Suprapubic skin (tissue), 4 donors: Measurements from ENCODE around the gene MAN2B2. TPM values are rescaled to one million over a fixed set of nuclear protein-coding genes. Genes with fewer than 3 reads are reported as not detected.
"Not testable (repeated sequence)": the region's sequence is repeated elsewhere in the genome, so short reads cannot be mapped to it uniquely, and the experiment has no call there.

ENCODE experiments used
- DNase-seq, 2 donors: peaks; one replicate each; pipeline ENCODE4 v3.0.0-alpha.2; 2019; ENCODE audit warnings: low spot score in 2 of 2
- H3K27ac ChIP-seq: fragments of 200-600 bp; sonication (generic); one replicate; pipeline ENCODE4 v1.5.1; 2019
- H3K27me3 ChIP-seq: fragments of 200-600 bp; sonication (generic); one replicate; pipeline ENCODE4 v1.5.1; 2019
- H3K36me3 ChIP-seq: fragments of 200-600 bp; sonication (generic); one replicate; pipeline ENCODE4 v1.5.1; 2019
- H3K4me1 ChIP-seq: fragments of 200-600 bp; sonication (generic); one replicate; pipeline ENCODE4 v1.5.1; 2019
- H3K4me3 ChIP-seq: fragments of 200-600 bp; sonication (generic); one replicate; pipeline ENCODE4 v1.5.1; 2019; ENCODE audit warnings: mild to moderate bottlenecking
- H3K9me3 ChIP-seq: fragments of 200-600 bp; sonication (generic); one replicate; pipeline ENCODE4 v1.5.1; 2019
- EP300 ChIP-seq: sonication (generic); formaldehyde crosslinking; IDR thresholded peaks from one replicate; pipeline ENCODE4 v1.6.1; 2017; ENCODE audit warnings: antibody characterized with exemption
- POLR2A ChIP-seq, 2 donors: fragments of 450-650 bp; IDR thresholded peaks; one replicate each; pipeline ENCODE4 v1.6.1; 2017; ENCODE audit warnings: antibody characterized with exemption in 2 of 2, mild to moderate bottlenecking in 2 of 2, moderate library complexity in 2 of 2
- POLR2AphosphoS5 ChIP-seq, 3 donors: sonication (generic); formaldehyde crosslinking; IDR thresholded peaks; one replicate each; pipeline ENCODE4 v1.6.1; 2017; ENCODE audit warnings: antibody characterized with exemption in 3 of 3
- WGBS: methylation state at CpG from one replicate; pipeline ENCODE4 v1.1.5; 2018; 5-methylcytosine and 5-hydroxymethylcytosine counted together
- total RNA-seq, 4 donors: library from RNA; depleted of rRNA; stranded (reverse); fragments of >200 nt; gene quantifications; one replicate each; pipeline ENCODE4 v1.1.0, GENCODE V29; 2016
- TF ChIP-seq, protein P1 (sequence below), 2 donors: fragments of 200-600 bp in 1 of 2; fragments of 450-650 bp in 1 of 2; sonication (generic) in 1 of 2; IDR thresholded peaks; one replicate each; pipeline ENCODE4 v1.5.1; 2016 to 2019; ENCODE audit warnings: antibody characterized with exemption in 2 of 2, mild to moderate bottlenecking in 1 of 2, moderate library complexity in 1 of 2

Gene MAN2B2
- total RNA-seq, 4 donors from 2014 or later, result 19.6 to 27.9 (median 25.2) TPM

DNA sequence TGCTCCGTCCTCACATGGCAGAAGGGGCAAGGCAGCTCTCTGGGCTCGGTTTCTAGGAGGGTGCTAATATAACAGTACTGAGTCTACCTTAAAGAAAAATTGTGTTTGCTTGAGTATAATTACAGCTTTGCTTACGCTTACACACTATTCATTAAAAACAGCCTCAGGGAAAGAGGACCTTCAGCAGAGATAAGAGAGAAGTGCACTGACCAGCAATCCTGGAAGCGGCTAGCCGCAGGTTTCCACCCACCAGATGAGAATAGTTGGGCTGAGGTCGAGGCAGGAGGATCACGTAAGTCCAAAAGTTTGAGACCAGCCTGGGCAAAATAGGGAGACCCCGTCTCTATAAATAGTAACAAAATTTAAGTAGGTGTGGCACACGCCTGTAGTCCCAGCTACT lies 50.3 kb downstream of the MAN2B2 start:
- no peaks in the 10 kb centered on the region for H3K27me3 ChIP-seq
- H3K36me3 ChIP-seq, result peaks cover 9% of the 10 kb centered on the region
- no peak for TF ChIP-seq POLR2AphosphoS5 (IDR thresholded peaks at IDR 0.05)
- TF ChIP-seq EP300, result no peak
- TF ChIP-seq, protein P1, sequence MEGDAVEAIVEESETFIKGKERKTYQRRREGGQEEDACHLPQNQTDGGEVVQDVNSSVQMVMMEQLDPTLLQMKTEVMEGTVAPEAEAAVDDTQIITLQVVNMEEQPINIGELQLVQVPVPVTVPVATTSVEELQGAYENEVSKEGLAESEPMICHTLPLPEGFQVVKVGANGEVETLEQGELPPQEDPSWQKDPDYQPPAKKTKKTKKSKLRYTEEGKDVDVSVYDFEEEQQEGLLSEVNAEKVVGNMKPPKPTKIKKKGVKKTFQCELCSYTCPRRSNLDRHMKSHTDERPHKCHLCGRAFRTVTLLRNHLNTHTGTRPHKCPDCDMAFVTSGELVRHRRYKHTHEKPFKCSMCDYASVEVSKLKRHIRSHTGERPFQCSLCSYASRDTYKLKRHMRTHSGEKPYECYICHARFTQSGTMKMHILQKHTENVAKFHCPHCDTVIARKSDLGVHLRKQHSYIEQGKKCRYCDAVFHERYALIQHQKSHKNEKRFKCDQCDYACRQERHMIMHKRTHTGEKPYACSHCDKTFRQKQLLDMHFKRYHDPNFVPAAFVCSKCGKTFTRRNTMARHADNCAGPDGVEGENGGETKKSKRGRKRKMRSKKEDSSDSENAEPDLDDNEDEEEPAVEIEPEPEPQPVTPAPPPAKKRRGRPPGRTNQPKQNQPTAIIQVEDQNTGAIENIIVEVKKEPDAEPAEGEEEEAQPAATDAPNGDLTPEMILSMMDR (IDR thresholded peaks at IDR 0.05), result no peak
- no peak for TF ChIP-seq POLR2A (IDR thresholded peaks at IDR 0.05)
- no peaks in the 10 kb centered on the region for H3K4me1 ChIP-seq
- H3K4me3 ChIP-seq, result no peak overlapping the region
- no peaks in the 10 kb centered on the region for H3K9me3 ChIP-seq
- H3K27ac ChIP-seq, result no peak overlapping the region
- DNase-seq, result no peak
- 83% methylated on average over 9 of the region's 9 CpGs for WGBS

DNA sequence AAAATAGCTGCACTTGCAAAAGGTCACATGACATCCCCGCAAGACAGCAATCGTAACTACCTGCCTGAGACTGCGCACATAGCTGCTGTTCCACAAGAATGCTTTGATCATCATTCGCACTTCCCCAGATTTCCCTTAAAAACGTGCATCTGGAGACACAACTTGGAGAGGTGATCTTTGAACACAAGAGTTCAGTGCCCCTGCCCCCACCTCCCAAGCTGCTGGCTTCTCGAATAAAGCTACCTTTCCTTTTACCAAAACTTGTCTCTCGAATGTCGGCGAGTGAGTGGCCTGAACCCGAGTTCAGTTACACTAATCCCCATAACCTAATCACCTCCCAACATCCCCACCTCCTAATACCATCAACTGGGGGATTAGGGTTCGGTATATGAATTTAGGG lies 51.1 kb downstream of the MAN2B2 start:
- no peak for DNase-seq
- Histone ChIP-seq H3K9me3 (no peaks in the 10 kb centered on the region), H3K27ac (no peak overlapping the region), H3K4me3 (no peak overlapping the region), H3K4me1 (no peaks in the 10 kb centered on the region), H3K27me3 (no peaks in the 10 kb centered on the region), H3K36me3 (peaks cover 1% of the 10 kb centered on the region)
- TF ChIP-seq POLR2AphosphoS5 (IDR thresholded peaks at IDR 0.05), result no peak
- TF ChIP-seq, protein P1 (IDR thresholded peaks at IDR 0.05), result no peak
- no peak for TF ChIP-seq EP300
- TF ChIP-seq POLR2A (IDR thresholded peaks at IDR 0.05), result no peak
- 71% methylated on average over 11 of the region's 11 CpGs for WGBS

DNA sequence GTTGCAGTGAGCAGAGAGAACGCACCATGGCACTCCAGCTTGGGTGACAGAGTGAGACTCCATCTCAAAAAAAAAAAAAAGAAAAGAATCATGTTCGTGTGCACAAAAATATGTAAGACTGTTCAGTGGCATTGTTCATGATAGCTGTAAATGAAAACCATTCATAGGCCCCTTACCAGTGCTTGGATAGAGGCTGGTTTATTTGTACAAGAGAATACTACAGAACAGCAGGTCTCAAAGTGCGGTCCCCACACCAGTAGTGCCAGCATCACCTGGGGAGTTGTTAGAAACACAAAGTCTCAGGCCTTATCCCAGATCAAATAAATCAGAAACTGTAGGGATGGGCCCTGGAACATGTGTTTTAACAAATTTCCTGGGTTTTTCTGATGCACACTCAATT lies 52.8 kb downstream of the MAN2B2 start:
- Histone ChIP-seq H3K4me1 (peaks cover 7% of the 10 kb centered on the region), H3K36me3 (no peaks in the 10 kb centered on the region), H3K27ac (no peak overlapping the region), H3K4me3 (no peak overlapping the region), H3K9me3 (no peaks in the 10 kb centered on the region), H3K27me3 (no peaks in the 10 kb centered on the region)
- no peak for DNase-seq
- no peak for TF ChIP-seq POLR2AphosphoS5 (IDR thresholded peaks at IDR 0.05)
- TF ChIP-seq POLR2A (IDR thresholded peaks at IDR 0.05), result no peak
- no peak for TF ChIP-seq EP300
- TF ChIP-seq, protein P1 (IDR thresholded peaks at IDR 0.05), result no peak
- 77% methylated on average over 3 of the region's 3 CpGs for WGBS

DNA sequence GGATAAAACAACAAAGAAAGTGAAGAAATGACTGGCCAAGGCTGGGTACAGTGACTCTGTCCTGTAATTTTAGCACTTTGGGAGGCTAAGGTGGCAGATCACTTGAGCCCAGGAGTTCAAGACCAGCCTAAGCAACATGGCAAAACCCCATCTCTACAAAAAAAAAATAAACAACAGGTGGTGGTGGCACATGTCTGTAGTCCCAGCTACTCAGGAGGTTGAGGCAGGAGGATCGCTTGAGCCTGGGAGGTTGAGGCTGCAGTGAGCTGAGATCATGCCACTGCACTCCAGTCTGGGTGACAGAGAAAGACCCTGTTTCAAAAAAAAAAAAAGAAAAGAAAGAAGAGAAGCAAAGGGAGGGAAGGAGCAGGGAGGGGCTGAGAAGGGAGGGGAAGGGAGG lies 53.5 kb downstream of the MAN2B2 start:
- H3K27ac ChIP-seq, H3K9me3 ChIP-seq, H3K36me3 ChIP-seq, H3K27me3 ChIP-seq, H3K4me3 ChIP-seq: not testable (repeated sequence)
- 100% methylated on average over 1 of the region's 1 CpG for WGBS
- DNase-seq, result peak in 1 of 2 donors; percentile 8
- peaks cover 14% of the 10 kb centered on the region for H3K4me1 ChIP-seq

DNA sequence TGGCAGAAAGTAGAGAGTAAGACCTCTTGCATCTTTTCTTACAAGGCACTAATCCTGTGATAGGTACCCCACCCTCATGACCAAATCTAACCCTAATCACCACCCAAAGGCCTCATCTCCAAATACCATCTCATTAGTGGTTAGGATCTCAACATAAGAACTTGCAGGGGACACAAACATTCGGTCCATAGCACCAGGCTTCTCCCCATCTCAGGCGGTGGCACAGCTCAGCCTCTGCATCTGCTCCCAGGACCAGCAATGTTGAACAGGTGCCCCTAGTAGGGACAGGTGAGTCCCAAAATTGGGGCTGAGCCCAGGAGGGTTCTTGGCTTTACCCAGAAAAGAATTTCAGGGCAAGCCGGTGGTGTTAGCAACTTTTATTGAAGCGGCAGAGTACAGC lies 57.1 kb downstream of the MAN2B2 start:
- no peak overlapping the region for H3K4me3 ChIP-seq
- H3K27ac ChIP-seq, result peak overlapping the region; percentile 73
- H3K9me3 ChIP-seq, result no peaks in the 10 kb centered on the region
- H3K36me3 ChIP-seq, result no peaks in the 10 kb centered on the region
- TF ChIP-seq POLR2A (IDR thresholded peaks at IDR 0.05) (no peak), POLR2AphosphoS5 (IDR thresholded peaks at IDR 0.05) (no peak), EP300 (no peak)
- TF ChIP-seq, protein P1 (IDR thresholded peaks at IDR 0.05), result no peak
- H3K27me3 ChIP-seq, result no peaks in the 10 kb centered on the region
- DNase-seq, result peak in 1 of 2 donors; percentile 16
- peaks cover 19% of the 10 kb centered on the region for H3K4me1 ChIP-seq
- 87% methylated on average over 4 of the region's 4 CpGs for WGBS
